ENCODE measurements around the gene TTLL7. TPM values are rescaled to one million over a fixed set of nuclear protein-coding genes. Genes with fewer than 3 reads are reported as not detected.

Gene TTLL7
- polyA plus RNA-seq, 1 donor from 2014 or later = 88.1 TPM

DNA sequence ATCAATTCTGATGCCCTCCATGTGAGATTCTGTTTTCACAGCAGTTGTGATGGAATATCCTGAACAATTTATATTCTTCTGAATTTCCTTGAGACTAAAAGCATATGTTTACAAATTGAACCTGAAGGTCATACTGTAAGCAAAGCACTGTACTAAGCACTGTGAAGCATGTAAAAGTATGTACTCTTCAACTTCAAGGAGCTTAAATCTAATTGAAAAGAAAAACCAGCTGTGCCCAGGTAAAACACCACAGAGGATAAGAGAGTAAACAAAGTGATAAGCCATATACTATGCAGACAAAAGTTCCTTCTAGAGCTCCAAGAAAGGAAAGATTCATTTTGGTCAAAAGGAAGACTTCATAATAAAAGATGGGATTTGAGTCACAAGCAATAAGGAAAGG, 71.9 kb downstream of the TTLL7 start:
- no peak overlapping the region for H3K4me2 ChIP-seq (ENCODE audit: low read length)
- H3K9me2 ChIP-seq (ENCODE audit: insufficient read depth, low read length) = no peaks in the 10 kb centered on the region
- H3F3A ChIP-seq (ENCODE audit: insufficient read depth, low read length, poor library complexity, severe bottlenecking) = no peaks in the 10 kb centered on the region
- H3K79me2 ChIP-seq (replicated peaks; ENCODE audit: insufficient read depth, low read length) = no peaks in the 10 kb centered on the region
- no peak overlapping the region for H2AFZ ChIP-seq (ENCODE audit: low read depth, low read length)
- TF ChIP-seq SMC3 (conservative IDR thresholded peaks at IDR 0.05; ENCODE audit: poor library complexity) (no peak), TAF1 (IDR thresholded peaks at IDR 0.05; ENCODE audit: low read depth) (no peak), POLR2AphosphoS5 (IDR thresholded peaks at IDR 0.05) (no peak), RAD21 (conservative IDR thresholded peaks at IDR 0.05) (no peak), MXI1 (conservative IDR thresholded peaks at IDR 0.05; ENCODE audit: poor library complexity, severe bottlenecking) (no peak), EZH2 (IDR thresholded peaks at IDR 0.05; ENCODE audit: borderline replicate concordance, insufficient read depth, low read length, poor library complexity, severe bottlenecking) (no peak), EP300 (conservative IDR thresholded peaks at IDR 0.05; ENCODE audit: poor library complexity, severe bottlenecking) (no peak)
- TF ChIP-seq, protein P1, sequence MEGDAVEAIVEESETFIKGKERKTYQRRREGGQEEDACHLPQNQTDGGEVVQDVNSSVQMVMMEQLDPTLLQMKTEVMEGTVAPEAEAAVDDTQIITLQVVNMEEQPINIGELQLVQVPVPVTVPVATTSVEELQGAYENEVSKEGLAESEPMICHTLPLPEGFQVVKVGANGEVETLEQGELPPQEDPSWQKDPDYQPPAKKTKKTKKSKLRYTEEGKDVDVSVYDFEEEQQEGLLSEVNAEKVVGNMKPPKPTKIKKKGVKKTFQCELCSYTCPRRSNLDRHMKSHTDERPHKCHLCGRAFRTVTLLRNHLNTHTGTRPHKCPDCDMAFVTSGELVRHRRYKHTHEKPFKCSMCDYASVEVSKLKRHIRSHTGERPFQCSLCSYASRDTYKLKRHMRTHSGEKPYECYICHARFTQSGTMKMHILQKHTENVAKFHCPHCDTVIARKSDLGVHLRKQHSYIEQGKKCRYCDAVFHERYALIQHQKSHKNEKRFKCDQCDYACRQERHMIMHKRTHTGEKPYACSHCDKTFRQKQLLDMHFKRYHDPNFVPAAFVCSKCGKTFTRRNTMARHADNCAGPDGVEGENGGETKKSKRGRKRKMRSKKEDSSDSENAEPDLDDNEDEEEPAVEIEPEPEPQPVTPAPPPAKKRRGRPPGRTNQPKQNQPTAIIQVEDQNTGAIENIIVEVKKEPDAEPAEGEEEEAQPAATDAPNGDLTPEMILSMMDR (IDR thresholded peaks at IDR 0.05; ENCODE audit: poor library complexity, severe bottlenecking) = no peak
- TF ChIP-seq, protein P2, sequence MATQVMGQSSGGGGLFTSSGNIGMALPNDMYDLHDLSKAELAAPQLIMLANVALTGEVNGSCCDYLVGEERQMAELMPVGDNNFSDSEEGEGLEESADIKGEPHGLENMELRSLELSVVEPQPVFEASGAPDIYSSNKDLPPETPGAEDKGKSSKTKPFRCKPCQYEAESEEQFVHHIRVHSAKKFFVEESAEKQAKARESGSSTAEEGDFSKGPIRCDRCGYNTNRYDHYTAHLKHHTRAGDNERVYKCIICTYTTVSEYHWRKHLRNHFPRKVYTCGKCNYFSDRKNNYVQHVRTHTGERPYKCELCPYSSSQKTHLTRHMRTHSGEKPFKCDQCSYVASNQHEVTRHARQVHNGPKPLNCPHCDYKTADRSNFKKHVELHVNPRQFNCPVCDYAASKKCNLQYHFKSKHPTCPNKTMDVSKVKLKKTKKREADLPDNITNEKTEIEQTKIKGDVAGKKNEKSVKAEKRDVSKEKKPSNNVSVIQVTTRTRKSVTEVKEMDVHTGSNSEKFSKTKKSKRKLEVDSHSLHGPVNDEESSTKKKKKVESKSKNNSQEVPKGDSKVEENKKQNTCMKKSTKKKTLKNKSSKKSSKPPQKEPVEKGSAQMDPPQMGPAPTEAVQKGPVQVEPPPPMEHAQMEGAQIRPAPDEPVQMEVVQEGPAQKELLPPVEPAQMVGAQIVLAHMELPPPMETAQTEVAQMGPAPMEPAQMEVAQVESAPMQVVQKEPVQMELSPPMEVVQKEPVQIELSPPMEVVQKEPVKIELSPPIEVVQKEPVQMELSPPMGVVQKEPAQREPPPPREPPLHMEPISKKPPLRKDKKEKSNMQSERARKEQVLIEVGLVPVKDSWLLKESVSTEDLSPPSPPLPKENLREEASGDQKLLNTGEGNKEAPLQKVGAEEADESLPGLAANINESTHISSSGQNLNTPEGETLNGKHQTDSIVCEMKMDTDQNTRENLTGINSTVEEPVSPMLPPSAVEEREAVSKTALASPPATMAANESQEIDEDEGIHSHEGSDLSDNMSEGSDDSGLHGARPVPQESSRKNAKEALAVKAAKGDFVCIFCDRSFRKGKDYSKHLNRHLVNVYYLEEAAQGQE (IDR thresholded peaks at IDR 0.05; ENCODE audit: borderline replicate concordance) = no peak
- no peak overlapping the region for H3K9ac ChIP-seq (ENCODE audit: low read length)
- H3K27me3 ChIP-seq (ENCODE audit: insufficient read depth, low read depth, low read length) = no peaks in the 10 kb centered on the region
- H3K36me3 ChIP-seq (ENCODE audit: insufficient read depth, low read length) = no peaks in the 10 kb centered on the region
- no peak overlapping the region for H3K4me3 ChIP-seq (ENCODE audit: low read length)
- no peaks in the 10 kb centered on the region for H4K20me1 ChIP-seq (ENCODE audit: insufficient read depth)
- no peak overlapping the region for H3K27ac ChIP-seq (ENCODE audit: low read length)
- H3K9me3 ChIP-seq (ENCODE audit: low read length) = no peaks in the 10 kb centered on the region

DNA sequence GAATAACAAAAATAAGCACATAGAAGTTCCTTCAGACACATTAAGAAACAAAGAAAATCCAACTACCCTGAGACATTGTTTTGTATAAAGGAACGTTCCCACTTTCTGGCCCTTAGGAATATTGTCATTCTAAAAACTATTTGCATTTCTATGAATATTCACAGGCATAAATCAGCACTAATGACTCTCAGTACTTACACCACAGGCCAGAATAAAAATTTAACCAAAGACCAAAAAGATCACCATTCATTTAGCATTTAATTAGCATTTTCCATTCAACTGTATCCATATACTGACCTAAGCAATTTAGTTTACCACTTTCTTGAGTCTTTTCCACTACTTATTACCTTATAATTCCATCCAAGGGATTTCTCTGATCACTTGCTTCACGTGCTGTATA, 75.4 kb downstream of the TTLL7 start:
- no peak overlapping the region for H3K4me3 ChIP-seq (ENCODE audit: low read length)
- no peaks in the 10 kb centered on the region for H3K79me2 ChIP-seq (replicated peaks; ENCODE audit: insufficient read depth, low read length)
- peaks cover 5% of the 10 kb centered on the region for H3K36me3 ChIP-seq (ENCODE audit: insufficient read depth, low read length)
- no peak overlapping the region for H3K9ac ChIP-seq (ENCODE audit: low read length)
- no peak overlapping the region for H2AFZ ChIP-seq (ENCODE audit: low read depth, low read length)
- H3K9me2 ChIP-seq (ENCODE audit: insufficient read depth, low read length) = no peaks in the 10 kb centered on the region
- no peaks in the 10 kb centered on the region for H3F3A ChIP-seq (ENCODE audit: insufficient read depth, low read length, poor library complexity, severe bottlenecking)
- no peaks in the 10 kb centered on the region for H3K9me3 ChIP-seq (ENCODE audit: low read length)
- H4K20me1 ChIP-seq (ENCODE audit: insufficient read depth) = no peaks in the 10 kb centered on the region
- H3K27me3 ChIP-seq (ENCODE audit: insufficient read depth, low read depth, low read length) = no peaks in the 10 kb centered on the region
- H3K4me2 ChIP-seq (ENCODE audit: low read length) = no peak overlapping the region
- TF ChIP-seq EP300 (conservative IDR thresholded peaks at IDR 0.05; ENCODE audit: poor library complexity, severe bottlenecking) = no peak
- no peak overlapping the region for H3K27ac ChIP-seq (ENCODE audit: low read length)

DNA sequence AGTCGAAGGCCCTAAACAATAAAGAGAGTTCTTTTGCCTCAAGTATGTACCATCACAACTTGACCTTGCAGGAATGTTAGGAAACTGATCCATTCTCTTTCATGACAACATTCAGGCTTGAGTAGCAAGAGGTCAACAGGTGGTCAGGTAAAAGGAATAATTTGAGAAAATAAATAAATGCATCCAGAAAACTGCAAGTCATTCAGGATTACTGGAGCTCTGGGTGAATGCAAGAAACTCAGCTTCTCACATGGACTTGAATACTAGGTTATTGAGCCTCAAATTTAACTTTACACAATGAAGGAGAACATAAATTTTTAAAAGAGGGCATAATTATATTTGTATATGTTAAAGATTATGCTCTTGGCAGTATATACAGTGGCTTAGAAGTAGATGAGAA, 76.5 kb downstream of the TTLL7 start:
- Histone ChIP-seq H3K9me3 (ENCODE audit: low read length) (no peaks in the 10 kb centered on the region), H3K9ac (ENCODE audit: low read length) (no peak overlapping the region), H3K4me2 (ENCODE audit: low read length) (no peak overlapping the region), H3K36me3 (ENCODE audit: insufficient read depth, low read length) (peaks cover 5% of the 10 kb centered on the region), H3K27ac (ENCODE audit: low read length) (no peak overlapping the region), H3K79me2 (replicated peaks; ENCODE audit: insufficient read depth, low read length) (no peaks in the 10 kb centered on the region), H3K9me2 (ENCODE audit: insufficient read depth, low read length) (no peaks in the 10 kb centered on the region), H3K27me3 (ENCODE audit: insufficient read depth, low read depth, low read length) (no peaks in the 10 kb centered on the region), H3K4me3 (ENCODE audit: low read length) (no peak overlapping the region), H4K20me1 (ENCODE audit: insufficient read depth) (no peaks in the 10 kb centered on the region), H2AFZ (ENCODE audit: low read depth, low read length) (no peak overlapping the region), H3F3A (ENCODE audit: insufficient read depth, low read length, poor library complexity, severe bottlenecking) (no peaks in the 10 kb centered on the region)
- TF ChIP-seq TAF1 (IDR thresholded peaks at IDR 0.05; ENCODE audit: low read depth) = no peak
- TF ChIP-seq, protein P1 (IDR thresholded peaks at IDR 0.05; ENCODE audit: poor library complexity, severe bottlenecking) = no peak
- TF ChIP-seq, protein P2 (IDR thresholded peaks at IDR 0.05; ENCODE audit: borderline replicate concordance) = no peak
- no peak for TF ChIP-seq POLR2AphosphoS5 (IDR thresholded peaks at IDR 0.05)
- TF ChIP-seq RAD21 (conservative IDR thresholded peaks at IDR 0.05) = no peak
- TF ChIP-seq MXI1 (conservative IDR thresholded peaks at IDR 0.05; ENCODE audit: poor library complexity, severe bottlenecking) = no peak
- TF ChIP-seq EZH2 (IDR thresholded peaks at IDR 0.05; ENCODE audit: borderline replicate concordance, insufficient read depth, low read length, poor library complexity, severe bottlenecking) = no peak
- no peak for TF ChIP-seq EP300 (conservative IDR thresholded peaks at IDR 0.05; ENCODE audit: poor library complexity, severe bottlenecking)
- no peak for TF ChIP-seq SMC3 (conservative IDR thresholded peaks at IDR 0.05; ENCODE audit: poor library complexity)
